Spinal cord (tissue), 4 donors: ENCODE results near the gene EIF4E2. TPM values are rescaled to one million over a fixed set of nuclear protein-coding genes. Genes with fewer than 3 reads are reported as not detected.

Experiments
- polyA plus RNA-seq, 2 donors: library from polyadenylated mRNA; unstranded; fragments of 120-200 nt; gene quantifications; one replicate each; pipeline ENCODE4 v1.2.1, GENCODE V29; 2013; ENCODE audit not compliant: insufficient read length in 2 of 2
- total RNA-seq, 2 donors: library from RNA; depleted of rRNA in 1 of 2; stranded (reverse); fragments of 120-200 nt in 1 of 2; fragments of >200 nt in 1 of 2; gene quantifications; one replicate each; pipeline versions ENCODE4 v1.2.3 to v1.2.4, GENCODE V29; 2013 to 2014

The EIF4E2 gene
- total and polyA plus RNA-seq, 4 donors = 37.4 to 84.4 (median 72.2) TPM

Other genes starting within 250 kb of the EIF4E2 start
- gene ALPP, start 171.9 kb upstream of the EIF4E2 start, total RNA-seq = under 1 TPM in 1 of 2 donors, not detected in 1; 0.06 TPM
- gene ALPP, start 171.9 kb upstream of the EIF4E2 start, polyA plus RNA-seq = under 1 TPM; 0.10 to 0.30 TPM
- not detected for gene ALPG, start 143.8 kb upstream of the EIF4E2 start, total RNA-seq
- under 1 TPM; 0.09 to 0.13 TPM for gene ALPG, start 143.8 kb upstream of the EIF4E2 start, polyA plus RNA-seq
- under 1 TPM in 1 of 2 donors, not detected in 1; 0.20 TPM for gene ALPI, start 94.5 kb upstream of the EIF4E2 start, total RNA-seq
- gene ALPI, start 94.5 kb upstream of the EIF4E2 start, polyA plus RNA-seq = not detected
- 10 to 100 TPM; 23.5 to 25.2 TPM for gene ECEL1, start 62.9 kb upstream of the EIF4E2 start, total RNA-seq
- gene ECEL1, start 62.9 kb upstream of the EIF4E2 start, polyA plus RNA-seq = 10 to 100 TPM; 80.4 to 82.6 TPM
- gene PRSS56, start 30.3 kb upstream of the EIF4E2 start, total RNA-seq = 1 to 10 TPM in 1 of 2 donors, under 1 TPM in 1; 0.89 to 1.5 TPM
- 1 to 10 TPM; 4.8 to 5.8 TPM for gene PRSS56, start 30.3 kb upstream of the EIF4E2 start, polyA plus RNA-seq
- gene CHRND, start 24.5 kb upstream of the EIF4E2 start, total RNA-seq = under 1 TPM; 0.10 to 0.17 TPM
- gene CHRND, start 24.5 kb upstream of the EIF4E2 start, polyA plus RNA-seq = under 1 TPM; 0.40 to 0.74 TPM
- under 1 TPM in 1 of 2 donors, not detected in 1; 0.06 TPM for gene CHRNG, start 11.0 kb upstream of the EIF4E2 start, total RNA-seq
- under 1 TPM; 0.35 TPM for gene CHRNG, start 11.0 kb upstream of the EIF4E2 start, polyA plus RNA-seq
- gene TIGD1, start 132 bp upstream of the EIF4E2 start, total RNA-seq = 10 to 100 TPM in 1 of 2 donors, 1 to 10 TPM in 1; 5.9 to 11.1 TPM
- gene TIGD1, start 132 bp upstream of the EIF4E2 start, polyA plus RNA-seq = 10 to 100 TPM in 1 of 2 donors, 1 to 10 TPM in 1; 9.8 to 10.8 TPM
- gene EFHD1, start 82.9 kb downstream of the EIF4E2 start, total RNA-seq = 10 to 100 TPM in 1 of 2 donors, 1 to 10 TPM in 1; 6.5 to 13.7 TPM
- 10 to 100 TPM; 42.9 to 49.0 TPM for gene EFHD1, start 82.9 kb downstream of the EIF4E2 start, polyA plus RNA-seq
- 10 to 100 TPM; 81.5 to 98.7 TPM for gene GIGYF2, start 146.6 kb downstream of the EIF4E2 start, total RNA-seq
- 10 to 100 TPM; 38.9 to 49.5 TPM for gene GIGYF2, start 146.6 kb downstream of the EIF4E2 start, polyA plus RNA-seq
- 10 to 100 TPM; 10.1 to 94.8 TPM for gene KCNJ13, start 225.9 kb downstream of the EIF4E2 start, total RNA-seq
- 1 to 10 TPM in 1 of 2 donors, under 1 TPM in 1; 0.24 to 8.6 TPM for gene KCNJ13, start 225.9 kb downstream of the EIF4E2 start, polyA plus RNA-seq